ENCODE data around the gene STX7. TPM values are rescaled to one million over a fixed set of nuclear protein-coding genes. Genes with fewer than 3 reads are reported as not detected.

The STX7 gene
- total RNA-seq, 1 donor, result 43.8 TPM

GRCh38 chr6:132466952-132467351 lies 46.0 kb downstream of the STX7 start:
- Histone ChIP-seq H2AFZ (ENCODE audit: low read length) (no peak overlapping the region), H3K4me3 (ENCODE audit: insufficient read depth, low read length) (no peak overlapping the region), H3K4me1 (ENCODE audit: insufficient read depth, low read length) (peaks cover 27% of the 10 kb centered on the region), H3K27me3 (ENCODE audit: insufficient read depth, low read length) (no peaks in the 10 kb centered on the region), H3K79me2 (ENCODE audit: insufficient read depth, low read length) (no peaks in the 10 kb centered on the region), H3K4me2 (ENCODE audit: insufficient read depth, low read length) (no peak overlapping the region), H3K9me3 (ENCODE audit: low read depth, low read length) (no peaks in the 10 kb centered on the region), H3K27ac (ENCODE audit: low read depth, low read length) (no peak overlapping the region), H4K20me1 (ENCODE audit: insufficient read depth, low read length) (no peaks in the 10 kb centered on the region), H3K36me3 (ENCODE audit: insufficient read depth, low read length) (peaks cover 49% of the 10 kb centered on the region)
- TF ChIP-seq, protein P1, sequence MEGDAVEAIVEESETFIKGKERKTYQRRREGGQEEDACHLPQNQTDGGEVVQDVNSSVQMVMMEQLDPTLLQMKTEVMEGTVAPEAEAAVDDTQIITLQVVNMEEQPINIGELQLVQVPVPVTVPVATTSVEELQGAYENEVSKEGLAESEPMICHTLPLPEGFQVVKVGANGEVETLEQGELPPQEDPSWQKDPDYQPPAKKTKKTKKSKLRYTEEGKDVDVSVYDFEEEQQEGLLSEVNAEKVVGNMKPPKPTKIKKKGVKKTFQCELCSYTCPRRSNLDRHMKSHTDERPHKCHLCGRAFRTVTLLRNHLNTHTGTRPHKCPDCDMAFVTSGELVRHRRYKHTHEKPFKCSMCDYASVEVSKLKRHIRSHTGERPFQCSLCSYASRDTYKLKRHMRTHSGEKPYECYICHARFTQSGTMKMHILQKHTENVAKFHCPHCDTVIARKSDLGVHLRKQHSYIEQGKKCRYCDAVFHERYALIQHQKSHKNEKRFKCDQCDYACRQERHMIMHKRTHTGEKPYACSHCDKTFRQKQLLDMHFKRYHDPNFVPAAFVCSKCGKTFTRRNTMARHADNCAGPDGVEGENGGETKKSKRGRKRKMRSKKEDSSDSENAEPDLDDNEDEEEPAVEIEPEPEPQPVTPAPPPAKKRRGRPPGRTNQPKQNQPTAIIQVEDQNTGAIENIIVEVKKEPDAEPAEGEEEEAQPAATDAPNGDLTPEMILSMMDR (IDR thresholded peaks at IDR 0.05; ENCODE audit: extremely low read depth, low read depth, low read length), result no peak
- DNase-seq (ENCODE audit: insufficient read length, low spot score, missing footprints), result no peak

DNA sequence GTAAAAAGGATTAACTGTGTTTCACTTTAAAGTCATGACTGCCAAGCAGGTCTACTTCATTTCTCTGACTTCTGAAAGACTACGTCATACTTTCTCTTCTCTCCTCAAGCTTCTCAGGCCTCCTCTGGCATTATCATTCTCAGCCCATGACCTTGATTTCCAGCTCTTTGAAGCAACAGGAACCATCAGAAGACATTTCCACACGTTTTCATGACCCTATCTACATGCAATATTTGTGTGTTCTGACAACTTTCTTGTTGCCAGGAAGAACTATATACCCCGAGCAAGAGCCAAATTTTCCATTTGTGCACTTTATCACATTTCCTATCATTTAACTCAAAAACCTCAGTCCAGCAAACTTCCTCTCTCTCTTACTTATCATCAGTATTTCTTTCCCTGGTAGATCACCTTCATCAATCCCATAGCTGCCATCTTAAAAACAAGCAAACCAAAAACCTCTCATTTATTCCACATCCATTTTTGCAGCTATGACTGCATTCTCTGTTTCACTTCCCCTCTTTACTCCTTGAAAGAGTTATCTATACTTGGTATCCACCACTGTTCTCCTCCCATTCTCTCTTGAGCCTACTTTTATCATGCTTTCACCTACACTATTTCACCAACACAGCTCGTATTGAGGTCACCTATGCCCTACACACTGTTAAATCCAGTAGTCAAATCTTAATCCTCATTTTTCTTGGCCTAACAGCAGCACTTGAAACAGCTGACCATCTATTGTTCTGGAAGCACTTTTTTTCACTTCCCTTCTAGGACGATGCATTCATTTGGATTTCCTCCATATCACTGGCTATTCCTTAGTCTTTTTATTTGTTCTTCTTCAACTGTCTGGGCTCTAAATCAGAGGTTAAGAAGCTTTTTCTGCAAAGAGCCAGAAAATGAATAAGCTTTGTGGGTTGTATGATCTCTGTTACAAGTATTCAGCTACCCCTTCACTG lies 47.1 kb downstream of the STX7 start:
- Histone ChIP-seq H3K4me1 (ENCODE audit: insufficient read depth, low read length) (peaks cover 27% of the 10 kb centered on the region), H3K27me3 (ENCODE audit: insufficient read depth, low read length) (no peaks in the 10 kb centered on the region), H3K36me3 (ENCODE audit: insufficient read depth, low read length) (peaks cover 50% of the 10 kb centered on the region), H3K79me2 (ENCODE audit: insufficient read depth, low read length) (no peaks in the 10 kb centered on the region), H3K4me2 (ENCODE audit: insufficient read depth, low read length) (no peak overlapping the region), H3K9me3 (ENCODE audit: low read depth, low read length) (no peaks in the 10 kb centered on the region), H4K20me1 (ENCODE audit: insufficient read depth, low read length) (no peaks in the 10 kb centered on the region), H3K4me3 (ENCODE audit: insufficient read depth, low read length) (no peak overlapping the region), H3K27ac (ENCODE audit: low read depth, low read length) (no peak overlapping the region), H2AFZ (ENCODE audit: low read length) (no peak overlapping the region)
- TF ChIP-seq, protein P1 (IDR thresholded peaks at IDR 0.05; ENCODE audit: extremely low read depth, low read depth, low read length), result no peak
- no peak for DNase-seq (ENCODE audit: insufficient read length, low spot score, missing footprints)

GRCh38 chr6:132464538-132465256 lies 48.2 kb downstream of the STX7 start:
- Histone ChIP-seq H3K9me3 (ENCODE audit: low read depth, low read length) (no peaks in the 10 kb centered on the region), H3K4me1 (ENCODE audit: insufficient read depth, low read length) (peaks cover 27% of the 10 kb centered on the region), H3K79me2 (ENCODE audit: insufficient read depth, low read length) (no peaks in the 10 kb centered on the region), H3K4me2 (ENCODE audit: insufficient read depth, low read length) (peak overlapping the region; percentile 11), H3K4me3 (ENCODE audit: insufficient read depth, low read length) (no peak overlapping the region), H3K27ac (ENCODE audit: low read depth, low read length) (no peak overlapping the region), H2AFZ (ENCODE audit: low read length) (no peak overlapping the region), H3K36me3 (ENCODE audit: insufficient read depth, low read length) (peaks cover 52% of the 10 kb centered on the region), H3K27me3 (ENCODE audit: insufficient read depth, low read length) (no peaks in the 10 kb centered on the region), H4K20me1 (ENCODE audit: insufficient read depth, low read length) (no peaks in the 10 kb centered on the region)
- no peak for DNase-seq (ENCODE audit: insufficient read length, low spot score, missing footprints)
- TF ChIP-seq, protein P1 (IDR thresholded peaks at IDR 0.05; ENCODE audit: extremely low read depth, low read depth, low read length), result no peak

DNA sequence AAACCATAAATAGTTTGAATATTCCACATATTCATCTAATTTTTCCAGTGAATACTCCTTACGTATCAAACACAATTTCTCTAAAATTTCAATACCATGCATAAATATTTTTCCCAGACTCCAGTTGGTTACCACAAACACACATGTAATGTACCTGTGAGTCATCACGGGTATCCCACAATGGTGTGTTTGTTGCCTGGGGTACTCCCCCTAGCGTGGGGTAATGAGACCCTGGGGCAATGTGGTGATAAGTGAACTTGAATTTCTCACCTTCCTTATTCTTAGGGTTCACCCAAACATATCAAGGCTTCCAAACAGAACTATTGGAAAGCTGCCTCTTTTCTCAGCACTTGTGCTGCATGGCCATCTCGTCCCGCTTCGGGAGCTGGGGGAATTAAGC lies 51.0 kb downstream of the STX7 start:
- no peaks in the 10 kb centered on the region for H4K20me1 ChIP-seq (ENCODE audit: insufficient read depth, low read length)
- H3K36me3 ChIP-seq (ENCODE audit: insufficient read depth, low read length), result peaks cover 50% of the 10 kb centered on the region
- H3K4me3 ChIP-seq (ENCODE audit: insufficient read depth, low read length), result no peak overlapping the region
- no peak overlapping the region for H3K27ac ChIP-seq (ENCODE audit: low read depth, low read length)
- H3K79me2 ChIP-seq (ENCODE audit: insufficient read depth, low read length), result no peaks in the 10 kb centered on the region
- no peak for DNase-seq (ENCODE audit: insufficient read length, low spot score, missing footprints)
- H3K9me3 ChIP-seq (ENCODE audit: low read depth, low read length), result no peaks in the 10 kb centered on the region
- no peaks in the 10 kb centered on the region for H3K27me3 ChIP-seq (ENCODE audit: insufficient read depth, low read length)
- H3K4me1 ChIP-seq (ENCODE audit: insufficient read depth, low read length), result peaks cover 25% of the 10 kb centered on the region
- H2AFZ ChIP-seq (ENCODE audit: low read length), result no peak overlapping the region
- H3K4me2 ChIP-seq (ENCODE audit: insufficient read depth, low read length), result no peak overlapping the region
- TF ChIP-seq, protein P1 (IDR thresholded peaks at IDR 0.05; ENCODE audit: extremely low read depth, low read depth, low read length), result no peak

Data from osteoblast (primary cell).